Effector memory CD8-positive, alpha-beta T cell (primary cell): Measurements from ENCODE around the gene C10orf90.

Experiments used
- ATAC-seq: fragments of 150-1000 bp; cut with Tn5 transposase; replicated peaks from 2 replicates; pipeline ENCODE4 v1.10.0; 2021; ENCODE audit warnings: mild to moderate bottlenecking, moderate library complexity
- DNase-seq, 3 experiments: peaks; one replicate each; pipeline ENCODE4 v3.0.0; 2021
- H3K27ac Mint-ChIP-seq, 2 donors: one replicate each; pipeline ENCODE4 v1.8.0; 2022; ENCODE audit warnings: mild to moderate bottlenecking in 2 of 2, mixed read lengths in 2 of 2, moderate library complexity in 2 of 2
- H3K27me3 Mint-ChIP-seq, 2 donors: one replicate each; pipeline ENCODE4 v1.8.0; 2022; ENCODE audit warnings: mixed read lengths in 2 of 2
- H3K36me3 Mint-ChIP-seq: one replicate; pipeline ENCODE4 v1.8.0; 2022; ENCODE audit warnings: mild to moderate bottlenecking, moderate library complexity, mixed read lengths; ENCODE audit not compliant: insufficient read depth
- H3K4me1 Mint-ChIP-seq, 2 donors: one replicate each; pipeline ENCODE4 v1.8.0; 2022; ENCODE audit warnings: low read depth in 2 of 2, mixed read lengths in 2 of 2
- H3K4me3 Mint-ChIP-seq, 2 donors: one replicate each; pipeline ENCODE4 v1.8.0; 2022; ENCODE audit warnings: mild to moderate bottlenecking in 2 of 2, mixed read lengths in 2 of 2, moderate library complexity in 2 of 2
- H3K9me3 Mint-ChIP-seq, 2 donors: one replicate each; pipeline ENCODE4 v1.8.0; 2022; ENCODE audit warnings: mixed read lengths in 2 of 2

The C10orf90 gene

DNA sequence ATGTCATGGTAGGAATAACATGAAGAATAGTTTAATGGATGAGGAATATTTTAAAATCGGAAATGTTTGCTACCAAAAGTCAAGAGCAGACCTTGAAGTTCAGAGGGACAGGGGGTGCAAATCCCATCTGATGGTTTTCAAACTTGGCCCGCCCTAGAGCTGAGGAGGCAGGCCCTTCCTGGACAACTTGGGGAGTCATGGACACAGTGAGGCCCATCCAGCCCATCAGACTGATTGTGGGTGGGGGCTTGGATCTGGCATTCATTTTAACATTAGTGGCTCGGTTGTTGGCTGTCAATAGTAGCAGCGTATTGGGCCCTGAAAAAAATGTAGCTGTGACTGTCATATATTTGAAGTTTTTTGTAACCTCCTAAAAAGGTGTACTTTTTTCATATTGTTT is 2.0 kb downstream of the C10orf90 start:
- Mint-ChIP-seq H3K4me3 (peak overlapping the region in 1 of 2 donors; percentile 40), H3K9me3 (peaks cover 8 to 14% of the 10 kb centered on the region in 2 donors), H3K27ac (no peak overlapping the region), H3K27me3 (peaks cover 5 to 12% of the 10 kb centered on the region in 2 donors), H3K4me1 (peaks cover 0 to 16% of the 10 kb centered on the region in 2 donors), H3K36me3 (no peaks in the 10 kb centered on the region)
- DNase-seq = no peak
- ATAC-seq = no peak

DNA sequence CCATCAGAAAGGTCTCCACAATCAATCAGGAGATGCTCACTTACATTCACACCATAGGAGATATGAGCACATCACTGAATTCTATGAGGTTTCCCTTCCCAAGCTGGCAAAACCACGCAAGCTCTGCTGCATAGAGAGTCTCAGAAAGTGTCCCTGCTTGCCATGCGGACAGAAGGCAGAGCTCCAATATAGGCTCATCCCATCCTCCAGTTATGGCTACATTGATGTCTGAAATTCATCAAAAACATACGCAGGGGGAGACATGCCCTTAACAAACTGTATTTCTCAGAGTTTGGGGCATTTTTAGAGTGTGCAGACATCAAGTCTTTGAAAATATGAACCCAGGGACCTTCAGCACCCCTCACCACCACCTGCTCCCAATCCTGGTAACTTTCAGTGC is 2.9 kb downstream of the C10orf90 start:
- no peak for ATAC-seq
- no peak for DNase-seq
- no peaks in the 10 kb centered on the region for H3K36me3 Mint-ChIP-seq
- no peak overlapping the region for H3K27ac Mint-ChIP-seq
- peaks cover 0 to 24% of the 10 kb centered on the region in 2 donors for H3K4me1 Mint-ChIP-seq
- H3K27me3 Mint-ChIP-seq = peaks cover 5 to 12% of the 10 kb centered on the region in 2 donors
- H3K4me3 Mint-ChIP-seq = no peak overlapping the region
- H3K9me3 Mint-ChIP-seq = peaks cover 8 to 14% of the 10 kb centered on the region in 2 donors

DNA sequence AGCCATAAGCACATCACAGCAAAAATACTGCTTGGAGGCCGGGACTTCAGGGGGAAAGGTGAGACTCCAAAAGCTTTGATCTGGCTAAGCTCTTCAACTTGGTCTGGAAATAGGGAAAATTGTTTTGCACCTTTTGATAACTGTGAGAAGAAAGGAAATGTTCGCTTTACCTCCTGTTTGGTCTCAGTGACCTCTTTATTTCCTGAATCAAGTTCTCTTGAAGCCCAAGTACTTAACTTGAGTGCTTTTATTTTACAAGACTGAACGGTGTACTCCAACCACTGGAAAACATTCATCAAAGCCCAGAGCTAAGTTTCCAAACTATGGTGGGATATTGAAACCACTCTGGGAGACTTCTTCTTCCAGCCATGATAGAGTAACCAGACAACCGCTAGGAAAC is 5.3 kb downstream of the C10orf90 start:
- Mint-ChIP-seq H3K36me3 (no peaks in the 10 kb centered on the region), H3K4me3 (peak overlapping the region in 1 of 2 donors; percentile 45), H3K27me3 (peaks cover 5 to 12% of the 10 kb centered on the region in 2 donors), H3K9me3 (peaks cover 4 to 6% of the 10 kb centered on the region in 2 donors), H3K4me1 (peaks cover 0 to 24% of the 10 kb centered on the region in 2 donors), H3K27ac (peak overlapping the region in 1 of 2 donors; percentile 88)
- DNase-seq (no peak), ATAC-seq (no peak)

DNA sequence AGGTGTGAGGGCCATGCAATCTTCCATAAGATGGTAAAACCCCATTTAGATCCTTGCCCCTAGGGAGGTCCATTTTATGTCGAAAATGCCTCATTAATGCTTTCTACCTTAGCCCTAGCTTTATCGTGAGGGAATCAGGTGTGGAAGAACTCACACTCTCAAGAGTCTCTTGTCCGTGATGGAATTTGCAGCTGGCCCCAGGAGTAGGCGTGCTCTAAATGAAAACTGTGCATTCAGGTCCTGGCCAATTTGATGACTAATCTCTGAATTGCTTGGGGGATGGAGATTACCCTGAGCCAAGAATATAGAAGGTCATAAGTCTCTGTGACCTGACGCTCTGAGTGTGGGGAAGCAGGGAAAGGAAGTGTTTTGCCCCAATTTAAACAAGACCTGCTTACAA is 6.6 kb downstream of the C10orf90 start:
- H3K36me3 Mint-ChIP-seq = no peaks in the 10 kb centered on the region
- peaks cover 6% of the 10 kb centered on the region in 2 donors for H3K9me3 Mint-ChIP-seq
- H3K4me3 Mint-ChIP-seq = peak overlapping the region in 1 of 2 donors; percentile 45
- peaks cover 0 to 25% of the 10 kb centered on the region in 2 donors for H3K4me1 Mint-ChIP-seq
- H3K27me3 Mint-ChIP-seq = peaks cover 5 to 12% of the 10 kb centered on the region in 2 donors
- DNase-seq = no peak
- peak overlapping the region in 1 of 2 donors; percentile 88 for H3K27ac Mint-ChIP-seq
- peak; percentile 48 for ATAC-seq

DNA sequence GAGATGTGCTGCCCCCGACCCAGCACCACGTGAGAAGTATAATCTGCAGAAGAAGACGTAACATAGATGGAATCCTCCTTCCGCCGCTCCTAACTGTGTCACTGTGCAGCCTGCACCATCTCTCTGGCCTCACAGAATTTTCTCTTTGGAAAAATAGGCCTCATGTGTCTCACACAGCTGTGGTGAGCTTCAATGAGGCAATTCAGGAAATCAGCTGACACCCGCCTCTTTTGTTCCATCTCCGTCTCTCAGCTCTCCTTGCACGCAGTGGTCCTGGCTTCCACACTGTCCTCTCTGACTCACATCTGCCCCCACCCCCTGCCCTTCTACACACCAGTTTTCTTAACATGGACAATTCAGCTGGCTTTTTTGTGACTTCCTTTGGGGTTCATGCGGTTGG is 7.2 kb downstream of the C10orf90 start:
- peaks cover 6% of the 10 kb centered on the region in 2 donors for H3K9me3 Mint-ChIP-seq
- ATAC-seq (peak; percentile 85), DNase-seq (peak in 2 of 3 experiments; percentile 39 to 42)
- peaks cover 0 to 25% of the 10 kb centered on the region in 2 donors for H3K4me1 Mint-ChIP-seq
- peaks cover 5 to 12% of the 10 kb centered on the region in 2 donors for H3K27me3 Mint-ChIP-seq
- no peaks in the 10 kb centered on the region for H3K36me3 Mint-ChIP-seq
- peak overlapping the region in 1 of 2 donors; percentile 45 for H3K4me3 Mint-ChIP-seq
- H3K27ac Mint-ChIP-seq = peak overlapping the region in 1 of 2 donors; percentile 88

DNA sequence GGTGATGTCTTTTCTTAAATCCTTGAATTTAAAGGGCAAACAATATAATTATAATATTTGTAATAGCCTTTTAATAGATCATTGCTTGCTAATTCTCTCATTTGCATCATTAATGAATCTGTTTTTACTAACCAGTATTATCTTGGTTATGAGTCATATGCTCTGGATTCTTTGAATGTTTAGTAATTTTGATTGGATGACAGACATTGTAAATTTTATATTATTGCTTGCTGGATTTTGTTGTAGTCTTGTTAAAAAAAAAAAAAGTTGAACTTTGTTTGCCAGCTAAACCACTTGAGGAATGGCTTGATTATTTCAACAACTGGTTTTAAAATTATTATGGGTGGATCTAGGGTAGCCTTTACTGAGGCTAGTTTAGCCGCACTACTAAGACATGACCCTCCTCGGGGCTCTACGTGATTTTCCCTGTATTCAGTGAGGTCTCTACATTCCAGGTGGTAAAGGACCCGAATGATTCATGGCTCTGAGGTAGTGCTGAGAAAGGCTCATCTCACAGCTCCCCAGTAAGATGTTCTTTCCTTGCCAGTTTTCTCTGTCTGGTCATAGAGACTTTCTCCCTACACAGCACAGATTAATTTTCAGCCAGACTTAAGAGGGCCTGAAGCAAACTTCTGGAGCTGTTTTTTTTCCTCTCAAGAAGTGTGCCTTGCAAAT is 8.5 kb downstream of the C10orf90 start:
- peaks cover 0 to 25% of the 10 kb centered on the region in 2 donors for H3K4me1 Mint-ChIP-seq
- peaks cover 5 to 12% of the 10 kb centered on the region in 2 donors for H3K27me3 Mint-ChIP-seq
- no peaks in the 10 kb centered on the region for H3K36me3 Mint-ChIP-seq
- peaks cover 6% of the 10 kb centered on the region in 2 donors for H3K9me3 Mint-ChIP-seq
- DNase-seq (no peak), ATAC-seq (no peak)
- H3K27ac Mint-ChIP-seq = peak overlapping the region in 1 of 2 donors; percentile 88
- H3K4me3 Mint-ChIP-seq = peak overlapping the region in 1 of 2 donors; percentile 45

DNA sequence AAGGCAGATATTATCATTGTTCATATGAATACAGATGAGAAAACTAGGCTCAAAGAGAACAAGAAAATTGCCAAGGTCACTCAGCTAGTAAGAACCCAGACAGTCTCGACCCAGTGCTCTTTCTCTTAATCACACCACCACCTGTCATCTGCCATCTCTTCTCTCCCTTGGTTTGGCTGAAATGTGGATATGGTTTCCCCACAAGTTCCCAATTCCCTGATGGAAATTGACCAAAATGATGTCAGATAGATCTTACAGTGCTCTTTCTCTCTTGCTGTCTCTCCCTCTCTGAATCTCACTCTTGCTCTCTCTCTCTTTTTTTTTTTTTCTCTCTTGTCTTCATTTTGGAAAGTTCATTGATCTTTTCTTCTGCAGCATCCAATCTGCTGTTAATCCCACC is 9.1 kb downstream of the C10orf90 start:
- Mint-ChIP-seq H3K9me3 (peaks cover 6% of the 10 kb centered on the region in 2 donors), H3K4me1 (peaks cover 0 to 23% of the 10 kb centered on the region in 2 donors), H3K36me3 (no peaks in the 10 kb centered on the region), H3K27me3 (peaks cover 5 to 12% of the 10 kb centered on the region in 2 donors), H3K4me3 (no peak overlapping the region), H3K27ac (peak overlapping the region in 1 of 2 donors; percentile 88)
- DNase-seq = no peak
- ATAC-seq = no peak

DNA sequence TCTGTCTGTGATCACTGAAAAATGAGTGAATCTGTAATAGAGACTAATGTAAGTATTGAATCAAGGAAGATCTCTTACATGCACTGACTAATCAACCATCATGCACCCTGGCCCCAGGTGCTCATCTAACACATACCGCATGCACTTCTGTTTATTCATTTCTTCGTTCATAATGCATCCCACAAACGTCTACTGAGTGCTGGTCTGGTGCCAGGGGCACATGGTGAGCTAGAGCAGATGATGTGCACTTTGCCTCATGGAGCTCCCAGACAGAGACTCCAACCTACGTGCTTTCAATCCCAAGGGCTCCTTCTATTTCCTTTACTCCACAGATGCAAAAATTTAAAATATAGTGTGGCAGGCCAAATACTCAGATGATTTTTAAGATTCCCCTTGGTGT is 10.7 kb downstream of the C10orf90 start:
- Mint-ChIP-seq H3K4me3 (no peak overlapping the region), H3K36me3 (no peaks in the 10 kb centered on the region), H3K9me3 (peaks cover 3 to 4% of the 10 kb centered on the region in 2 donors), H3K27ac (no peak overlapping the region), H3K27me3 (peaks cover 0 to 6% of the 10 kb centered on the region in 2 donors), H3K4me1 (peaks cover 0 to 14% of the 10 kb centered on the region in 2 donors)
- ATAC-seq = no peak
- DNase-seq = no peak

DNA sequence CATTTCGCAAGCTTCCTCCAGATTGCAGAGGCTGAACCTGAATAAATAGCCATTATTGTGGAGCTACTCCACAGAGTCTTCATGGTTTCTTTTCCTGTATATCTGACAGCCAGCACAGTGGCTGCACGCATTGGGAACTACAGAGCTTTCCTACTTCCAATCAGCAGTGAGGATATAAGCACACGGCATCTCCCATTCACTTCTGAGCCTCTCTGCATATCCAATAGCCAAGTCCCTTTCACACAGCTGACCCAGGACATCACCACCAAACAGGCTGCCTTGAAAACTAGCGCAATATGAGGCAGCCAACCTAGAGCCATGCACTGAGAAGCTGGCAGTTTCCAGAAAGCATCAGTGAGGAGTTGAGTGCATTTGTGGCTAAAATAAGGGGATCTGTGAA is 11.6 kb downstream of the C10orf90 start:
- Mint-ChIP-seq H3K36me3 (no peaks in the 10 kb centered on the region), H3K27ac (no peak overlapping the region), H3K27me3 (no peaks in the 10 kb centered on the region), H3K9me3 (peaks cover 0 to 3% of the 10 kb centered on the region in 2 donors), H3K4me3 (no peak overlapping the region), H3K4me1 (peaks cover 0 to 15% of the 10 kb centered on the region in 2 donors)
- DNase-seq = no peak
- no peak for ATAC-seq

DNA sequence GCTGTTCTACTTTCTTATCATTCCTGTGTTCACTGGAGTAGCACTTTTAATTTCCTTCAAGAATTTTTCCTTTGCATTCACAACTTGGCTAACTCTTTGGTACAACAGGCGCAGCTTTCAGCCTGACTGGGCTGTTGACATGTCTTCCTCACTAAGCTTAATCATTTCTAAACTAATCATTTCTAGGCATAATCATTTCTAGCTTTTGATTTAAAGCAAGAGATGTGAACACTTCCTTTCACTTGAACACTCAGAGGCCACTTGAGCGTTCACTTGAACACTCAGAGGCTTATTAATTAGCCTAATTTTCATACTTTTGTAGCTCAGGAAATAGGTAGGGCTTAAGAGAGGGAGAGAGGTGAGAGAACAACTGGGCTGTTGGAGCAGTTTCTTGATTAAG is 15.9 kb downstream of the C10orf90 start:
- Mint-ChIP-seq H3K27ac (no peak overlapping the region), H3K9me3 (peaks cover 0 to 5% of the 10 kb centered on the region in 2 donors), H3K4me3 (no peak overlapping the region), H3K27me3 (no peaks in the 10 kb centered on the region), H3K4me1 (peaks cover 0 to 5% of the 10 kb centered on the region in 2 donors), H3K36me3 (no peaks in the 10 kb centered on the region)
- ATAC-seq (no peak), DNase-seq (no peak)

DNA sequence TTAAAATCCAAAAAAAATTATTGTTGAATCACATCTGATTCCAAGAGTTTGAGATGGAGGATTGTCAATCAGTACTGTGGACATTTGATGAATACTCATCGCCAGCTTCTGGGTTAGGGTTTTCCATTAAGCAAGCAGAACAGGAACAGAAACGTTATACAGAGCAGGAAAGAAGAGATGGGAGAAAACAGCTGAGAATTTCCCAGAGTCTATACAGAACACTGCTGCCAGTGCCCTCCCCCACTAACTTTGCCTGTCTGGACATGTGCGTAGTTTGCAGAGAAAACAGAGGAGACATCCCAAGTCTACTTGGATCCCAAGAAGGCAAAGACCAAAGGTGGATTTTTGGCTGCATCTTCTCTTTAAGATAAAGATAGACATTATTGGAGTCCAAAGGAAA is 19.0 kb downstream of the C10orf90 start:
- Mint-ChIP-seq H3K9me3 (peaks cover 0 to 8% of the 10 kb centered on the region in 2 donors), H3K4me3 (no peak overlapping the region), H3K4me1 (peaks cover 0 to 4% of the 10 kb centered on the region in 2 donors), H3K36me3 (no peaks in the 10 kb centered on the region), H3K27me3 (no peaks in the 10 kb centered on the region), H3K27ac (no peak overlapping the region)
- DNase-seq = no peak
- ATAC-seq = no peak

DNA sequence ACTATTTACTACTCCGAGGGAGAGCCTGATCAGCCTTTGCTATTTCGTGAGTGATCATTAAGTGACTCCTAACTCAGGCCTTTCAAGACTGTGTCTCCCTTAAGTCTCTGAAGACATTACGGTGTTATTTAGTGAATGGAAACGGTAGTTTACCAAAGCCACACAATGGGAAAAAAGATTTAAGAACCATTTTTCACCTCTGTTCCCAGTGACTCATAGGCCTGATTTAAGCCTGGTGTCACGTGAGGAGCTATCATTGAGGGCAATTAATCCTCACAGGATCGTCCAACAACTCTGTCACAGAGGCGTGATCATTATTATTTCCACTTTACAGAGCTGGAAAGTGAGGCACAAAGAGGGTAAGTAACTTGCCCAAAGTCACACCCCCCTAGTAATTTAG is 20.3 kb downstream of the C10orf90 start:
- peaks cover 0 to 8% of the 10 kb centered on the region in 2 donors for H3K9me3 Mint-ChIP-seq
- no peak overlapping the region for H3K4me3 Mint-ChIP-seq
- DNase-seq = no peak

DNA sequence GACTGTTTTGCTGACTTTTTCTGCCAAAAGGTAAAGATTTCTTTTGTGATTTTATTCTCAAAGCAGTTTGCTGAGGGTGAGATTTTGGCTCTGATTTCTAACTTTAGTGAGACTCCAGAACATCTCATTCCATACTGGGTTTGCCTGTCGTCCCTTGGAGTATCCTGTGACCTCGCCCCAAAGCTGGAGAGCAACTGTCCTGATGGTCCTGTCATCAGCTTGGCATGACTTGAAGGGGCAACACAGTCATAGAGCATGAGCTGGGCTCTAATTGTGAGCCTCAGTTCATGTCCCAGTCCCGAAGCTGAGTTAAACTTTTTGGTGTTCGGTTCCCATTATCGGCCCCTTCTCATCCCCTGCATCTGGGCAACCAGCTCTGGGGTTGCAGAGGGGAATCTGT is 23.4 kb downstream of the C10orf90 start:
- no peak for DNase-seq
- H3K4me3 Mint-ChIP-seq = no peak overlapping the region
- ATAC-seq = no peak
- H3K27me3 Mint-ChIP-seq = no peaks in the 10 kb centered on the region
- no peak overlapping the region for H3K27ac Mint-ChIP-seq
- no peaks in the 10 kb centered on the region for H3K36me3 Mint-ChIP-seq
- H3K9me3 Mint-ChIP-seq = peaks cover 5 to 13% of the 10 kb centered on the region in 2 donors
- H3K4me1 Mint-ChIP-seq = no peaks in the 10 kb centered on the region

More for the DNA sequence above, 20.3 kb downstream of the C10orf90 start:
- Mint-ChIP-seq H3K4me1 (peaks cover 0 to 4% of the 10 kb centered on the region in 2 donors), H3K27me3 (no peaks in the 10 kb centered on the region), H3K27ac (no peak overlapping the region), H3K36me3 (no peaks in the 10 kb centered on the region)
- ATAC-seq = no peak

DNA sequence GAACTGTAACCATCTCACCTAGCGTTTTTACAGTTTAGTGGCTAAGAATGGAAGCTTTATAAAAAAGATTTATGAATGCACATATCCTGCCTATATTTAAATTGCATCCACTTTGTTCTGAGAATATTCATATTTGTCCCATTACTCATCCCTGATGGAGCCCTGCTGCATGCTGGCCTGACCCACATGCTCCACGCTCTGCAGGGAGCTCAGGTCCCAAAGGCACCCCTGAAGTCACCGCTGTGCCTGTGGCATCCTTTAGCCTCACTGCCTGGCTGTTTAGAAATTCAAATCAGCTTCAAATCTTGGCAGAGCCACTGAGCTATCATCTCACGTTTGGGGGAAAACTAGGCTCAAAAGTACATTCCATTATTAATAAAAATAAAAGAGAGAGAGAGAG is 24.4 kb downstream of the C10orf90 start:
- DNase-seq = no peak
- no peak overlapping the region for H3K4me3 Mint-ChIP-seq
- no peaks in the 10 kb centered on the region for H3K36me3 Mint-ChIP-seq
- H3K27ac Mint-ChIP-seq = no peak overlapping the region
- peaks cover 5 to 13% of the 10 kb centered on the region in 2 donors for H3K9me3 Mint-ChIP-seq
- no peaks in the 10 kb centered on the region for H3K4me1 Mint-ChIP-seq
- no peak for ATAC-seq
- no peaks in the 10 kb centered on the region for H3K27me3 Mint-ChIP-seq
